ENCODE results near the gene GNA15.

Gene GNA15

DNA sequence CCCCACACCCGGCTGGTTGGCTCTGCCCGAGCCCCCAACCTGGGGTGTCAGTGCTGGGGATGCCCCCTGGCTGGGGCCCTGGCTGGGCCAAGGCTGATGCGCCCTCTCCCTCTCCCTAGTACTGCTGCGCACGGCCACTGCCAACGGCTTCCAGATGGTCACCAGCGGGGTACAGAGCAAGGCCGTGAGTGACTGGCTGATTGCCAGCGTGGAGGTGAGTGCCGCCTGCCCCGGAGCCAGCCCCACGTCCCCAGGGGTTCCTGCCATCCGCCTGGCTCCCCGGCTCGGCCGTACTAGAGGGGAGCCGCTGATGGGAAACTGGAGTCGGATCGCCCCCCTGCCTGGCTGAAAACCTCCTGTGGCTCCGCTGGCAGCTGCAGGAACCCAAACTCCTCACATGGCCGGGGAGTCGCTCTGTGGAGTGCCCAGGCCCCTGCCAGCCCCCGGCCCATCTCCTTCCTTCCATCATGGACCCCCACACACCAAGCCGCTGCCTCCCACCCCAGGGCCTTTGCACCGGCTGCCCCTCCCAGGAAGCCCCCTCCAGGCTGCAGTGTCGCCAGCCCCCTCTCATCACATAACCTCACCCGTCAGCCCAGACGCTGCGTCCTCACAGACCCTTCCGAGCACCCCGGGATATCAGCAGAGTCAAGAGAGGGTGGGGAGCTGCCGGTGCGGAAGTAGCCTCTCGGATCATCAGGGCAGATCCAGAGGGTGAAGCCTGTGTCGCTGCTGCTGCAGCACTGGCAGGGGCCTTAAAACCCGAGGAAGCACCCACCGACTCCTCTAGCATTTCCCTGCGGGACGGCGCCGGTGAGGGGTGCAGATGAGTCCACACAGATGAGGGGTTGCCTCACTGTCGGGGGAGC is 60.5 kb downstream of the GNA15 start:
- no CpG with 5 or more reads among the region's 42 CpGs for WGBS, 2 donors (ENCODE audit: extremely low coverage in 2 of 2, insufficient read length in 2 of 2, insufficient replicate concordance in 1 of 2)
- DNase-seq (ENCODE audit: low spot score): no peak
- no peaks in the 10 kb centered on the region for H3K4me1 ChIP-seq (ENCODE audit: control insufficient read depth in 2 of 2, insufficient read depth in 1 of 2, low read depth in 1 of 2, low read length in 2 of 2)

DNA sequence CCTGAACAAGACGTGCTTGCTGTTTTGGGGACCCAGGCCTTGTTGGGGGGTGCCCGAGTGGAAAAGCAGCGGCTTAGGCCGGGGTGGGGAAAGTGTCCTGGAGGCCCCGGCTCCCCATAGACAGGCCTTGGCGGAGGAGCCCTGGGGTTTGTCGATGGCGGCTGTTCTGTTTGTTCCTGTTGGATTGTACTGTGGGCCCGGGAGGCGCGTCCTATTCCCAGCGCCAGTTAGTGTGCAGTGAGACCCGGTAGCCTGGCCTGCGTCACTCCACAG is 61.0 kb downstream of the GNA15 start:
- Histone ChIP-seq H3K36me3 (replicated peaks in 1 of 2; ENCODE audit: control insufficient read depth in 2 of 2, insufficient read depth in 2 of 2, low read length in 2 of 2) (peaks cover 11 to 42% of the 10 kb centered on the region in 2 donors), H2AFZ (ENCODE audit: low read length) (no peak overlapping the region), H4K8ac (ENCODE audit: low read depth, low read length) (no peak overlapping the region), H2BK120ac (ENCODE audit: low read depth, low read length) (no peak overlapping the region), H2AK5ac (ENCODE audit: low read depth, low read length) (no peak overlapping the region), H3K9ac (ENCODE audit: low read depth, low read length, poor library complexity) (no peak overlapping the region), H3K79me1 (ENCODE audit: low read depth, low read length) (peaks cover 11% of the 10 kb centered on the region), H3K9me3 (replicated peaks in 1 of 2; ENCODE audit: control insufficient read depth in 2 of 2, insufficient read depth in 1 of 2, low read depth in 1 of 2, low read length in 2 of 2) (no peaks in the 10 kb centered on the region), H2BK15ac (ENCODE audit: low read length) (no peak overlapping the region), H3K4me1 (ENCODE audit: control insufficient read depth in 2 of 2, insufficient read depth in 1 of 2, low read depth in 1 of 2, low read length in 2 of 2) (no peaks in the 10 kb centered on the region), H3K4ac (ENCODE audit: low read length) (no peak overlapping the region), H3K27me3 (ENCODE audit: control insufficient read depth in 3 of 3, insufficient read depth in 3 of 3, low read depth in 1 of 3, low read length in 3 of 3) (no peaks in the 10 kb centered on the region), H4K91ac (ENCODE audit: low read depth, low read length, poor library complexity) (no peak overlapping the region), H3K14ac (ENCODE audit: low read length) (no peak overlapping the region), H2BK12ac (ENCODE audit: low read length) (no peak overlapping the region), H2BK5ac (ENCODE audit: low read length) (no peak overlapping the region), H3K4me2 (ENCODE audit: insufficient read depth, low read length, poor library complexity, severe bottlenecking) (no peak overlapping the region), H3K23ac (ENCODE audit: low read depth, low read length, poor library complexity) (no peak overlapping the region), H3K18ac (ENCODE audit: low read length) (no peak overlapping the region), H3K27ac (replicated peaks; ENCODE audit: low read length) (no peak overlapping the region), H3K4me3 (ENCODE audit: low read length in 2 of 2) (no peak overlapping the region)
- WGBS, 2 donors (ENCODE audit: extremely low coverage in 2 of 2, insufficient read length in 2 of 2, insufficient replicate concordance in 1 of 2): no CpG with 5 or more reads among the region's 14 CpGs
- DNase-seq (ENCODE audit: low spot score): no peak

More for the DNA sequence above, 60.5 kb downstream of the GNA15 start:
- no peak overlapping the region for H2BK120ac ChIP-seq (ENCODE audit: low read depth, low read length)
- H2BK12ac ChIP-seq (ENCODE audit: low read length): no peak overlapping the region
- peak overlapping the region; percentile 23 for H4K8ac ChIP-seq (ENCODE audit: low read depth, low read length)
- no peak overlapping the region for H2AK5ac ChIP-seq (ENCODE audit: low read depth, low read length)
- no peak overlapping the region for H3K4ac ChIP-seq (ENCODE audit: low read length)
- peak overlapping the region; percentile 55 for H3K23ac ChIP-seq (ENCODE audit: low read depth, low read length, poor library complexity)
- H3K27ac ChIP-seq (replicated peaks; ENCODE audit: low read length): no peak overlapping the region
- H3K79me1 ChIP-seq (ENCODE audit: low read depth, low read length): peaks cover 11% of the 10 kb centered on the region
- peak overlapping the region; percentile 53 for H2BK5ac ChIP-seq (ENCODE audit: low read length)
- no peak overlapping the region for H4K91ac ChIP-seq (ENCODE audit: low read depth, low read length, poor library complexity)
- H3K14ac ChIP-seq (ENCODE audit: low read length): no peak overlapping the region
- peaks cover 11 to 45% of the 10 kb centered on the region in 2 donors for H3K36me3 ChIP-seq (replicated peaks in 1 of 2; ENCODE audit: control insufficient read depth in 2 of 2, insufficient read depth in 2 of 2, low read length in 2 of 2)
- no peaks in the 10 kb centered on the region for H3K27me3 ChIP-seq (ENCODE audit: control insufficient read depth in 3 of 3, insufficient read depth in 3 of 3, low read depth in 1 of 3, low read length in 3 of 3)
- no peak overlapping the region for H2AFZ ChIP-seq (ENCODE audit: low read length)
- no peak overlapping the region for H2BK15ac ChIP-seq (ENCODE audit: low read length)
- H3K18ac ChIP-seq (ENCODE audit: low read length): no peak overlapping the region
- H3K9me3 ChIP-seq (replicated peaks in 1 of 2; ENCODE audit: control insufficient read depth in 2 of 2, insufficient read depth in 1 of 2, low read depth in 1 of 2, low read length in 2 of 2): no peaks in the 10 kb centered on the region
- no peak overlapping the region for H3K9ac ChIP-seq (ENCODE audit: low read depth, low read length, poor library complexity)
- H3K4me3 ChIP-seq (ENCODE audit: low read length in 2 of 2): no peak overlapping the region
- H3K4me2 ChIP-seq (ENCODE audit: insufficient read depth, low read length, poor library complexity, severe bottlenecking): no peak overlapping the region

DNA sequence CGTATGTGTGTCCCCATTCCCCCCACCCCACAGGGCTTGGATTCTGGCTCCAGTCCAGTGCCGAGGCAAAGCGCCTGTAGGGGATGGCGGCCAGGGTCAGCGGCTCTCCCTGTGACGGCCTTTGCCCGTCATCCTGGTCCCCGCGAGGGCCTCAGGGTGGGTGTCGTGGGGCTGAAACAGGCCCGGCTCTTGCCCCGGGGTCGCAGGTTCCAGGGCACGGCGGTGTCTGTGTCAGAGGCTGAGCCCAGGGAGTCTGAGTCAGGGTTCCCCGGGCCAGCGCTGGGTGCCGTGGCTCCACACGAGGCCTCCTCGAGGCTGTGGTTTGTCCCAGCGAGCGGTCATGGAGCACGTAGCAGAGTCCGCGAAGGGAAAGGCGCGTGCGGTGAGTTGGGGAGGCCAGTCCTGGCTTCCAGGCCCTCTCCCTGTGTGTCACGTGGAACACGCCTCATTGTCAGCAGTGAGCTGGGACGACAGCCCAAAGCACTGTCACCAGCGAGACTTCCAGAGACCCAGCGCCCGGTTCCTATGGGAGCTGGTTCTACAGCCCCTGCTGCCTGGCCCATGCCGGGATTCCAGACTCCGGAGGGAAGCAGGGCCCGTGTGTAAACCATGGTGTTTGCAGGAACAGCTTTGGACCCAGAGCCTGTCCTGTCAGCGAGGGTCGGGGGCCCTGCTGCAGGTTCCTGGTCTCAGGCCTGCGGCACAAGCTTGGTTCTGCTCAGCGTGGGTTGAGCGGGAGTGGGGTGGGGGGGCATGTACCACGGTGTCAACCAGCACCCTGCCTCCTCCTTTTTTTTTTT is 63.3 kb downstream of the GNA15 start:
- H3K23ac ChIP-seq (ENCODE audit: low read depth, low read length, poor library complexity): peak overlapping the region; percentile 34
- H4K91ac ChIP-seq (ENCODE audit: low read depth, low read length, poor library complexity): no peak overlapping the region
- no peaks in the 10 kb centered on the region for H3K4me1 ChIP-seq (ENCODE audit: control insufficient read depth in 2 of 2, insufficient read depth in 1 of 2, low read depth in 1 of 2, low read length in 2 of 2)
- H3K36me3 ChIP-seq (replicated peaks in 1 of 2; ENCODE audit: control insufficient read depth in 2 of 2, insufficient read depth in 2 of 2, low read length in 2 of 2): peaks cover 10 to 41% of the 10 kb centered on the region in 2 donors
- no peaks in the 10 kb centered on the region for H3K9me3 ChIP-seq (replicated peaks in 1 of 2; ENCODE audit: control insufficient read depth in 2 of 2, insufficient read depth in 1 of 2, low read depth in 1 of 2, low read length in 2 of 2)
- H2BK5ac ChIP-seq (ENCODE audit: low read length): peak overlapping the region; percentile 3
- no peak overlapping the region for H3K14ac ChIP-seq (ENCODE audit: low read length)
- no peak overlapping the region for H3K4me3 ChIP-seq (ENCODE audit: low read length in 2 of 2)
- no peak overlapping the region for H2BK15ac ChIP-seq (ENCODE audit: low read length)
- WGBS, 2 donors (ENCODE audit: extremely low coverage in 2 of 2, insufficient read length in 2 of 2, insufficient replicate concordance in 1 of 2): no CpG with 5 or more reads among the region's 43 CpGs
- no peak overlapping the region for H3K18ac ChIP-seq (ENCODE audit: low read length)
- no peak overlapping the region for H2AK5ac ChIP-seq (ENCODE audit: low read depth, low read length)
- peak overlapping the region; percentile 65 for H4K8ac ChIP-seq (ENCODE audit: low read depth, low read length)
- peak overlapping the region; percentile 22 for H2BK12ac ChIP-seq (ENCODE audit: low read length)
- H3K9ac ChIP-seq (ENCODE audit: low read depth, low read length, poor library complexity): peak overlapping the region; percentile 44
- no peak overlapping the region for H3K4ac ChIP-seq (ENCODE audit: low read length)
- H3K79me1 ChIP-seq (ENCODE audit: low read depth, low read length): peaks cover 7% of the 10 kb centered on the region
- no peak overlapping the region for H3K4me2 ChIP-seq (ENCODE audit: insufficient read depth, low read length, poor library complexity, severe bottlenecking)
- no peak overlapping the region for H3K27ac ChIP-seq (replicated peaks; ENCODE audit: low read length)
- no peak for DNase-seq (ENCODE audit: low spot score)
- H2BK120ac ChIP-seq (ENCODE audit: low read depth, low read length): no peak overlapping the region
- no peak overlapping the region for H2AFZ ChIP-seq (ENCODE audit: low read length)
- H3K27me3 ChIP-seq (ENCODE audit: control insufficient read depth in 3 of 3, insufficient read depth in 3 of 3, low read depth in 1 of 3, low read length in 3 of 3): no peaks in the 10 kb centered on the region

DNA sequence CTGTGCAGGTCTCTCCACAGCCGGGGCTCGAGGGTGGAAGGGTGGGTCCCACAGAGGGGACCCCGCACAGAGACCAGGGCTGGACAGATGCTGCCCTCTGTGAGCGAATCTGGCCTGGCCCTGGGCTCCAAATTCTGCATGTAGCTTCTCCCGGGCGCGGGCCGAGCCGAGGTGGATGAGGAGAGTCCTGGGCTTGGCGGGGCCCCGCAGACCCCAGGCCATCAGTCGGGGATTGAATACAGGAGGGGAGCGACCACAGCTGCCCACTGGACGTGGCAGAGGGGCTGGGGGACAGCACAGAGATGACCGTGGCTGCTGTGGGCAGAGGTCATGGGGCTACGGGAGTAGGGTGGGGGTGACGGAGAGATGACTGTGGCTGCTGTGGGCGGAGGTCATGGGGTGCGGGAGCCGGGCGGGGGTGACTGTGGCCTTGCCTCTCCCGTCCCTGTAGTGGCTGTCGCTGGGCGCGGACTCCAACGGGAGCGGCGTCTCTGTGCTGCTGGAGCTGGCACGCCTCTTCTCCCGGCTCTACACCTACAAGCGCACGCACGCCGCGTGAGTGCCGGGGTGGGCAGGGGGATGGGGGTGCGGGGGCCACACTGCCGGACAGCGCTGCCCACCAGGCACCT is 65.4 kb downstream of the GNA15 start:
- Histone ChIP-seq H2BK120ac (ENCODE audit: low read depth, low read length) (no peak overlapping the region), H3K79me1 (ENCODE audit: low read depth, low read length) (peaks cover 7% of the 10 kb centered on the region), H2BK12ac (ENCODE audit: low read length) (peak overlapping the region; percentile 10)

More for the DNA sequence above, 65.4 kb downstream of the GNA15 start:
- Histone ChIP-seq H2BK5ac (ENCODE audit: low read length) (no peak overlapping the region), H3K14ac (ENCODE audit: low read length) (no peak overlapping the region), H4K8ac (ENCODE audit: low read depth, low read length) (peak overlapping the region; percentile 43), H3K27ac (replicated peaks; ENCODE audit: low read length) (no peak overlapping the region), H3K4ac (ENCODE audit: low read length) (peak overlapping the region; percentile 66), H2BK15ac (ENCODE audit: low read length) (no peak overlapping the region), H2AK5ac (ENCODE audit: low read depth, low read length) (no peak overlapping the region), H4K91ac (ENCODE audit: low read depth, low read length, poor library complexity) (no peak overlapping the region), H3K9ac (ENCODE audit: low read depth, low read length, poor library complexity) (peak overlapping the region; percentile 44), H3K4me1 (ENCODE audit: control insufficient read depth in 2 of 2, insufficient read depth in 1 of 2, low read depth in 1 of 2, low read length in 2 of 2) (no peaks in the 10 kb centered on the region), H3K4me2 (ENCODE audit: insufficient read depth, low read length, poor library complexity, severe bottlenecking) (no peak overlapping the region), H3K18ac (ENCODE audit: low read length) (no peak overlapping the region), H3K36me3 (replicated peaks in 1 of 2; ENCODE audit: control insufficient read depth in 2 of 2, insufficient read depth in 2 of 2, low read length in 2 of 2) (peaks cover 13 to 45% of the 10 kb centered on the region in 2 donors), H2AFZ (ENCODE audit: low read length) (no peak overlapping the region), H3K9me3 (replicated peaks in 1 of 2; ENCODE audit: control insufficient read depth in 2 of 2, insufficient read depth in 1 of 2, low read depth in 1 of 2, low read length in 2 of 2) (no peaks in the 10 kb centered on the region), H3K23ac (ENCODE audit: low read depth, low read length, poor library complexity) (no peak overlapping the region), H3K4me3 (ENCODE audit: low read length in 2 of 2) (no peak overlapping the region), H3K27me3 (ENCODE audit: control insufficient read depth in 3 of 3, insufficient read depth in 3 of 3, low read depth in 1 of 3, low read length in 3 of 3) (no peaks in the 10 kb centered on the region)
- DNase-seq (ENCODE audit: low spot score): no peak
- WGBS, 2 donors (ENCODE audit: extremely low coverage in 2 of 2, insufficient read length in 2 of 2, insufficient replicate concordance in 1 of 2): no CpG with 5 or more reads among the region's 39 CpGs

All from neuronal stem cell (in vitro differentiated cells).